Ovary (tissue), 3 donors: ENCODE data around the gene ARNT2.

Source experiments
- EP300 ChIP-seq: sonication (generic); formaldehyde crosslinking; IDR thresholded peaks from one replicate; pipeline ENCODE4 v1.6.1; 2017; ENCODE audit warnings: antibody characterized with exemption
- POLR2A ChIP-seq: fragments of 450-650 bp; IDR thresholded peaks from one replicate; pipeline ENCODE4 v1.6.1; 2017; ENCODE audit warnings: antibody characterized with exemption, mild to moderate bottlenecking, moderate library complexity
- TF ChIP-seq, protein P1 (sequence below), 3 donors: fragments of 450-650 bp in 2 of 3; fragments of 200-600 bp in 1 of 3; IDR thresholded peaks; one replicate each; pipeline versions ENCODE4 v1.5.1 to v1.8.0; 2016 to 2022; ENCODE audit warnings: antibody characterized with exemption in 3 of 3, mild to moderate bottlenecking in 1 of 3
- donor health status: DM: no; HTN: no; CAD: no.

DNA sequence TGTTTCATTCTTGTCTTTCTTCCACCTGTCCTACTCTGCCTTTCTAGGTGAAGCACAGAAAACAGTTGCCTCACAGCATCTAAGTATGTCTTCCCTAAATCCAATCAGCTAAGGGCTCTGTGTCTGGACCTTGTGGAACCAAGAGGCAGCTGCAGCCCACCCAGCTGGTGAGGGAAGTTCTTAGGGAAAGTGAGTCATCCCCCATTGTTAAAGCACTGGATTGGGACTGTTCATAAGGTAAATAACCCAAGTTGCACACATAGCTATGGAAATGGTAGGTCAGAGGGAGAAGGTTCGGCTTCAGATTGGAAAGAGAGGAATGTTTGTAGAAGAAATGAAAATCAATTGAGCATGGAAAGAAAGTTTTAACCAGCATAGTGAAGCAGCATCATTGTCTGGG lies 18.0 kb upstream of the ARNT2 start:
- TF ChIP-seq, protein P1, sequence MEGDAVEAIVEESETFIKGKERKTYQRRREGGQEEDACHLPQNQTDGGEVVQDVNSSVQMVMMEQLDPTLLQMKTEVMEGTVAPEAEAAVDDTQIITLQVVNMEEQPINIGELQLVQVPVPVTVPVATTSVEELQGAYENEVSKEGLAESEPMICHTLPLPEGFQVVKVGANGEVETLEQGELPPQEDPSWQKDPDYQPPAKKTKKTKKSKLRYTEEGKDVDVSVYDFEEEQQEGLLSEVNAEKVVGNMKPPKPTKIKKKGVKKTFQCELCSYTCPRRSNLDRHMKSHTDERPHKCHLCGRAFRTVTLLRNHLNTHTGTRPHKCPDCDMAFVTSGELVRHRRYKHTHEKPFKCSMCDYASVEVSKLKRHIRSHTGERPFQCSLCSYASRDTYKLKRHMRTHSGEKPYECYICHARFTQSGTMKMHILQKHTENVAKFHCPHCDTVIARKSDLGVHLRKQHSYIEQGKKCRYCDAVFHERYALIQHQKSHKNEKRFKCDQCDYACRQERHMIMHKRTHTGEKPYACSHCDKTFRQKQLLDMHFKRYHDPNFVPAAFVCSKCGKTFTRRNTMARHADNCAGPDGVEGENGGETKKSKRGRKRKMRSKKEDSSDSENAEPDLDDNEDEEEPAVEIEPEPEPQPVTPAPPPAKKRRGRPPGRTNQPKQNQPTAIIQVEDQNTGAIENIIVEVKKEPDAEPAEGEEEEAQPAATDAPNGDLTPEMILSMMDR (IDR thresholded peaks at IDR 0.05), result no peak
- TF ChIP-seq POLR2A (no peak), EP300 (no peak)
